HepG2 (cell line): Measurements from ENCODE around the gene IQCE. TPM values are rescaled to one million over a fixed set of nuclear protein-coding genes. Genes with fewer than 3 reads are reported as not detected.
"Not testable (repeated sequence)": the region's sequence is repeated elsewhere in the genome, so short reads cannot be mapped to it uniquely, and the experiment has no call there.

Source experiments
- ATAC-seq: fragments of 200-7000 bp; cut with Tn5 transposase; 3 replicates; pipeline ENCODE4 v1.9.1; 2020; ENCODE audit warnings: mild to moderate bottlenecking, moderate library complexity
- BruUV-seq: library from RNA; stranded (reverse); fragments of 400-500 nt; replicated peaks from 2 replicates; lab custom pipeline; 2021; lab: Mats Ljungman, UMichigan
- CTCF ChIA-PET: fragments of 300-600 bp; formaldehyde crosslinking; extraction: SDS; loops from one replicate; lab custom pipeline; 2021; ENCODE audit warnings: low total read pairs, inconsistent platforms, low intra/inter-chr PET ratio; lab: Yijun Ruan, JAX
- POLR2A ChIA-PET: fragments of 350-600 bp; sonication (Branson Sonifier 250); formaldehyde crosslinking; loops from one replicate; lab custom pipeline; 2020; ENCODE audit warnings: antibody characterized with exemption, inconsistent platforms; lab: Yijun Ruan, JAX
- DNase-seq: peaks from one replicate; pipeline ENCODE4 v3.0.0-alpha.2; 2015; ENCODE audit warnings: low spot score
- FAIRE-seq: peaks from 3 replicates; lab custom pipeline; 2011; peaks lifted over from hg19 to GRCh38; lab: Jason Lieb, UNC
- H2AFZ ChIP-seq: one replicate; pipeline ENCODE4 v1.6.1; 2011; ENCODE audit warnings: low read length, inconsistent platforms
- H3K27ac ChIP-seq: fragments of 300-600 bp; 3 replicates; pipeline ENCODE4 v1.8.0; 2011; ENCODE audit warnings: mixed run types, mild to moderate bottlenecking, mixed read lengths, low read length, inconsistent platforms; ENCODE audit not compliant: insufficient read depth; ENCODE audit errors: extremely low read length
- H3K27me3 ChIP-seq, 2 experiments: fragments of 200-600 bp in 1 of 2; 2 replicates in 1 of 2; 3 replicates in 1 of 2; pipeline versions ENCODE4 v1.6.0 to v1.8.0; 2011; ENCODE audit warnings: low read length in 2 of 2, mild to moderate bottlenecking in 2 of 2, moderate library complexity in 2 of 2, inconsistent platforms in 1 of 2; ENCODE audit not compliant: insufficient read depth in 2 of 2, control insufficient read depth in 1 of 2
- H3K36me3 ChIP-seq, 2 experiments: fragments of 200-600 bp in 1 of 2; replicated peaks in 1 of 2; 2 replicates in 1 of 2; 3 replicates in 1 of 2; pipeline versions ENCODE4 v1.5.1 to v1.8.0; 2011; ENCODE audit warnings: low read length in 2 of 2, inconsistent platforms in 1 of 2; ENCODE audit not compliant: insufficient read depth in 2 of 2, control insufficient read depth in 1 of 2
- H3K4me1 ChIP-seq: 2 replicates; pipeline ENCODE4 v1.5.1; 2012; ENCODE audit warnings: low read length, inconsistent platforms; ENCODE audit not compliant: insufficient read depth
- H3K4me2 ChIP-seq: 2 replicates; pipeline ENCODE4 v1.6.0; 2011; ENCODE audit warnings: low read depth, low read length, inconsistent platforms
- H3K4me3 ChIP-seq, 3 experiments: fragments of 200-600 bp in 1 of 3; sonication (generic), shearing (Covaris generic) in 1 of 3; replicated peaks in 1 of 3; 2 replicates each; pipeline ENCODE4 v1.5.1; 2011 to 2016; ENCODE audit warnings: low read length in 3 of 3, inconsistent platforms in 2 of 3, low read depth in 2 of 3, mild to moderate bottlenecking in 2 of 3, control low read depth in 1 of 3, mixed read lengths in 1 of 3; ENCODE audit not compliant: insufficient read depth in 1 of 3
- H3K79me2 ChIP-seq: one replicate; pipeline ENCODE4 v1.6.1; 2011; ENCODE audit warnings: low read length, inconsistent platforms; ENCODE audit not compliant: insufficient read depth
- H3K9ac ChIP-seq: 2 replicates; pipeline ENCODE4 v1.6.0; 2011; ENCODE audit warnings: mild to moderate bottlenecking, low read depth, low read length, inconsistent platforms; ENCODE audit not compliant: insufficient read depth
- H3K9me3 ChIP-seq: 2 replicates; pipeline ENCODE4 v1.5.1; 2012; ENCODE audit warnings: mild to moderate bottlenecking, low read length
- H4K20me1 ChIP-seq: 2 replicates; pipeline ENCODE4 v1.6.0; 2011; ENCODE audit warnings: inconsistent platforms, mild to moderate bottlenecking, low read length, moderate library complexity; ENCODE audit not compliant: insufficient read depth
- CENPBD1 ChIP-seq: sonication (generic); formaldehyde crosslinking; IDR thresholded peaks from 2 replicates; pipeline ENCODE4 v1.8.0; 2022; ENCODE audit warnings: missing genetic modification reagents, low read depth, mild to moderate bottlenecking, borderline replicate concordance
- GFI1 ChIP-seq: sonication (generic); formaldehyde crosslinking; IDR thresholded peaks from 2 replicates; pipeline ENCODE4 v1.5.0; 2020; ENCODE audit warnings: missing genetic modification reagents, mild to moderate bottlenecking, borderline replicate concordance
- IRF2 ChIP-seq: IDR thresholded peaks from 2 replicates; pipeline ENCODE4 v1.6.1; 2018; ENCODE audit warnings: missing genetic modification reagents, missing compliant biosample characterization
- WGBS: methylation state at CpG from one replicate; pipeline ENCODE4 v1.1.6; 2017; ENCODE audit warnings: low lambda C conversion rate; 5-methylcytosine and 5-hydroxymethylcytosine counted together
- in situ Hi-C: cut with HindIII; loops from 2 replicates; pipeline ENCODE4 v1.10.0; 2017; ENCODE audit warnings: low pct_unique_long_range_greater_than_20kb; ENCODE audit not compliant: extremely low pct_ligation_motif_present
- intact Hi-C: fragments of 100-400 bp; cut with micrococcal nuclease; formaldehyde crosslinking; loops from one replicate; pipeline ENCODE4 v1.10.0; 2022; ENCODE audit not compliant: unreplicated experiment
- polyA plus RNA-seq, 8 experiments: library from polyadenylated mRNA; depleted of rRNA in 3 of 8; stranded (reverse) in 7 of 8; unstranded in 1 of 8; fragments of >200 nt; fragmentation: Illumina TruSeq in 4 of 8; extraction: Trizol in 4 of 8; gene quantifications; 2 replicates each; pipeline versions ENCODE4 v1.2.1 to v1.2.3, GENCODE V29; 2011 to 2016; ENCODE audit warnings: low read depth in 4 of 8, missing spikeins in 1 of 8, mixed read lengths in 1 of 8; ENCODE audit not compliant: insufficient read depth in 1 of 8
- total RNA-seq, 5 experiments: library from RNA; depleted of rRNA; stranded (reverse); fragments of >200 nt; fragmentation: Illumina TruSeq; extraction: Trizol; gene quantifications; 2 replicates each; pipeline ENCODE4 v1.2.3, GENCODE V29; 2016; ENCODE audit warnings: low read depth in 1 of 5
- TF ChIP-seq, protein P1 (sequence below): IDR thresholded peaks from 2 replicates; pipeline ENCODE4 v1.6.1; 2012; ENCODE audit warnings: low read depth, low read length, improper control_type of control experiment

The IQCE gene
- total and polyA plus RNA-seq, 2 of the 13 experiments (the other 11 are each of a cell fraction or from before 2014, with no cell fraction given): 1.5 to 2.5 TPM

- TF ChIP-seq, protein P1, sequence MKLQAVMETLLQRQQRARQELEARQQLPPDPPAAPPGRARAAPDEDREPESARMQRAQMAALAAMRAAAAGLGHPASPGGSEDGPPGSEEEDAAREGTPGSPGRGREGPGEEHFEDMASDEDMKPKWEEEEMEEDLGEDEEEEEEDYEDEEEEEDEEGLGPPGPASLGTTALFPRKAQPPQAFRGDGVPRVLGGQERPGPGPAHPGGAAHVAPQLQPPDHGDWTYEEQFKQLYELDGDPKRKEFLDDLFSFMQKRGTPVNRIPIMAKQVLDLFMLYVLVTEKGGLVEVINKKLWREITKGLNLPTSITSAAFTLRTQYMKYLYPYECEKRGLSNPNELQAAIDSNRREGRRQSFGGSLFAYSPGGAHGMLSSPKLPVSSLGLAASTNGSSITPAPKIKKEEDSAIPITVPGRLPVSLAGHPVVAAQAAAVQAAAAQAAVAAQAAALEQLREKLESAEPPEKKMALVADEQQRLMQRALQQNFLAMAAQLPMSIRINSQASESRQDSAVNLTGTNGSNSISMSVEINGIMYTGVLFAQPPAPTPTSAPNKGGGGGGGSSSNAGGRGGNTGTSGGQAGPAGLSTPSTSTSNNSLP: peak; percentile 39; the same call in 1 of the 2 replicates
- 0 out of 2 replicates have a peak, but pooled peaks have one; percentile 57 for TF ChIP-seq IRF2 (CRISPR knock-in tag)
- TF ChIP-seq GFI1 (CRISPR knock-in tag): no peak
- TF ChIP-seq CENPBD1: no peak
Measured at GRCh38 chr7:2608921-2609411, 50.2 kb downstream of the IQCE start (continued).

DNA sequence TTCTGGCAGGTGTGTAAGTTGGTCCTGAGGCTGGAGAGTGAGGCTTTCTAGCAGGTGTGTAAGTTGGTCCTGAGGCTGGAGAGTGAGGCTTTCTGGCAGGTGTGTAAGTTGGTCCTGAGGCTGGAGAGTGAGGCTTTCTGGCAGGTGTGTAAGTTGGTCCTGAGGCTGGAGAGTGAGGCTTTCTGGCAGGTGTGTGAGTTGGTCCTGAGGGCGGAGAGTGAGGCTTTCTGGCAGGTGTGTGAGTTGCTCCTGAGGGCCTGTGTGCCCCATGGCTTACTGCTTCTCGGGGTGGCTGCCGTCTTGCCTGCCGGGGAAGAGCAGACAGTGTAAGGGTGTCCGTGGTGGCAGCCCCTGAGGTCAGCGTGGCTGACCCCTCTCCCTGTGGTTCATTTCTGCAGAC, 50.9 kb downstream of the IQCE start:
- 86% methylated on average over 6 of the region's 6 CpGs for WGBS
- BruUV-seq: not testable (repeated sequence)

More for the DNA sequence above, 50.9 kb downstream of the IQCE start:
- H3K27ac ChIP-seq, in situ Hi-C loops, DNase-seq, H3K4me2 ChIP-seq, H3K9ac ChIP-seq, ATAC-seq, H3K4me3 ChIP-seq, FAIRE-seq, H3K9me3 ChIP-seq, H4K20me1 ChIP-seq, H2AFZ ChIP-seq, H3K36me3 ChIP-seq, H3K79me2 ChIP-seq, H3K27me3 ChIP-seq: not testable (repeated sequence)
- POLR2A ChIA-PET: interaction anchor here (0.5 kb wide), 1 partner anchor 987 kb away, joined by 3 read pairs; no protein-coding TSS in a partner anchor
- intact Hi-C loops: loop anchor here (5.0 kb wide), 1 partner anchor 43 kb away; no protein-coding TSS in a partner anchor
- H3K4me1 ChIP-seq: peaks cover 61% of the 10 kb centered on the region
- CTCF ChIA-PET: interaction anchor here (1.8 kb wide), 1 partner anchor 41 kb away, joined by 7 read pairs; no protein-coding TSS in a partner anchor
